ENCODE results near the gene CYBC1.

DNA sequence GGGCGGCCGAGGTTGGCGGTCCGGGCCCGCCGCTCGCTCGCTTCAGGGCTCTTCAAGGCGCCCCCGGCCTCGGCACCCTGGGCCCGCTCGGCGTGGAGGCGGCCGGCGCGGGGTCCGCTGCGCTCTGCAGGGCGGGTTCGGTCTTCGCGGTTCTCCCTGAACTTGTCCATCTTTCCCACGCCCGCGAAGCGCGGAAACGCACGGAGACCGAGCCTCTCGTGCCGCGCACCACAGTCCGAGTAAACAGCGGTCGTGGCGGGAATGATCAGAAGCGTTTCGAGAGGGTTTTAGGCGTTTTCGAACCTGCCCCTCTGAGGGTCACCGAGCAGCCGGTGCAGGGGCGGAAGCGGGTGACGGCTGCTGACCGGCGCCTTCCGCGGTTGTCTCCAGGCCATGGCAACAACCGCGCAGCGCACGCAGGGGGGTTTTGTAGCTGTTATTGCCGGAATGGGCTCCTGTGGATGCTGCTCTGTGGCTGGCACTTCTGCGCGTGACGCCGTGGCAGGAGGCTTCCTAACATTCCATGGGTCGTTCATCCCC, 8.4 kb upstream of the CYBC1 start:
- peak; percentile 47; the same call in 1 of the 2 replicates for TF ChIP-seq L3MBTL2 (conservative IDR thresholded peaks at IDR 0.05)
- no peak for TF ChIP-seq CTBP1 (IDR thresholded peaks at IDR 0.05; ENCODE audit: borderline replicate concordance)
- TF ChIP-seq FOXM1 (IDR thresholded peaks at IDR 0.05; ENCODE audit: borderline replicate concordance): no peak
- TF ChIP-seq FOXA1 (IDR thresholded peaks at IDR 0.05): no peak
- no peak for TF ChIP-seq ELF4 (IDR thresholded peaks at IDR 0.05)
- TF ChIP-seq FOXK2 (IDR thresholded peaks at IDR 0.05): no peak
- no peak for TF ChIP-seq SUZ12 (IDR thresholded peaks at IDR 0.05)
- TF ChIP-seq NFRKB (IDR thresholded peaks at IDR 0.05): no peak
- TF ChIP-seq SP1 (IDR thresholded peaks at IDR 0.05): no peak
- no peak for TF ChIP-seq ARNT (IDR thresholded peaks at IDR 0.05)
- no peak for TF ChIP-seq HDGF (IDR thresholded peaks at IDR 0.05; ENCODE audit: borderline replicate concordance)
- TF ChIP-seq, protein P1, sequence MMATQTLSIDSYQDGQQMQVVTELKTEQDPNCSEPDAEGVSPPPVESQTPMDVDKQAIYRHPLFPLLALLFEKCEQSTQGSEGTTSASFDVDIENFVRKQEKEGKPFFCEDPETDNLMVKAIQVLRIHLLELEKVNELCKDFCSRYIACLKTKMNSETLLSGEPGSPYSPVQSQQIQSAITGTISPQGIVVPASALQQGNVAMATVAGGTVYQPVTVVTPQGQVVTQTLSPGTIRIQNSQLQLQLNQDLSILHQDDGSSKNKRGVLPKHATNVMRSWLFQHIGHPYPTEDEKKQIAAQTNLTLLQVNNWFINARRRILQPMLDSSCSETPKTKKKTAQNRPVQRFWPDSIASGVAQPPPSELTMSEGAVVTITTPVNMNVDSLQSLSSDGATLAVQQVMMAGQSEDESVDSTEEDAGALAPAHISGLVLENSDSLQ (IDR thresholded peaks at IDR 0.05): no peak
- no peak for TF ChIP-seq BHLHE40 (IDR thresholded peaks at IDR 0.05; ENCODE audit: borderline replicate concordance)

Data from HEK293T (cell line).